Measurements from ENCODE around the gene RBFA.

RBFA gene

DNA sequence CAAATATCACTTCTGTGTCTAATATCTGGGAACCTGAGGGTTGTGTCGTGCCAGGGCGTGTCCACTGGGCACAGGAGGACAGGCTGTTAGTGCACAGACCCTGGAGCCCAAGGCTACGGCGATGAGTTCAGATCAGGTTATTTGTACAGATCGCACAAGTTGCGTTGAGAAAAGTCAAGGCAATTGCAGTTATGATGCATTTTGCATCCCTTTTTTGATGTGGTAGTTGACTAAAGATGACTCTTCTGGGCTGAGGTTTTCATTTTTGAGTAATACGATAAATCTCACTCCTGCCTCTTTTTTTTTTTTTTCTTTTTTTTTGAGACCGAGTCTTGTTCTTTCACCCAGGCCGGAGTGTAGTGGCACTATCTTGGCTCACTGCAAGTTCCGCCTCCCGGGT lies 7.2 kb downstream of the RBFA start:
- TF ChIP-seq, protein P1, sequence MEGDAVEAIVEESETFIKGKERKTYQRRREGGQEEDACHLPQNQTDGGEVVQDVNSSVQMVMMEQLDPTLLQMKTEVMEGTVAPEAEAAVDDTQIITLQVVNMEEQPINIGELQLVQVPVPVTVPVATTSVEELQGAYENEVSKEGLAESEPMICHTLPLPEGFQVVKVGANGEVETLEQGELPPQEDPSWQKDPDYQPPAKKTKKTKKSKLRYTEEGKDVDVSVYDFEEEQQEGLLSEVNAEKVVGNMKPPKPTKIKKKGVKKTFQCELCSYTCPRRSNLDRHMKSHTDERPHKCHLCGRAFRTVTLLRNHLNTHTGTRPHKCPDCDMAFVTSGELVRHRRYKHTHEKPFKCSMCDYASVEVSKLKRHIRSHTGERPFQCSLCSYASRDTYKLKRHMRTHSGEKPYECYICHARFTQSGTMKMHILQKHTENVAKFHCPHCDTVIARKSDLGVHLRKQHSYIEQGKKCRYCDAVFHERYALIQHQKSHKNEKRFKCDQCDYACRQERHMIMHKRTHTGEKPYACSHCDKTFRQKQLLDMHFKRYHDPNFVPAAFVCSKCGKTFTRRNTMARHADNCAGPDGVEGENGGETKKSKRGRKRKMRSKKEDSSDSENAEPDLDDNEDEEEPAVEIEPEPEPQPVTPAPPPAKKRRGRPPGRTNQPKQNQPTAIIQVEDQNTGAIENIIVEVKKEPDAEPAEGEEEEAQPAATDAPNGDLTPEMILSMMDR (IDR thresholded peaks at IDR 0.05): no peak
- no peak for TF ChIP-seq ZFX (IDR thresholded peaks at IDR 0.05; ENCODE audit: borderline replicate concordance)
- H3K27ac ChIP-seq: no peak overlapping the region

DNA sequence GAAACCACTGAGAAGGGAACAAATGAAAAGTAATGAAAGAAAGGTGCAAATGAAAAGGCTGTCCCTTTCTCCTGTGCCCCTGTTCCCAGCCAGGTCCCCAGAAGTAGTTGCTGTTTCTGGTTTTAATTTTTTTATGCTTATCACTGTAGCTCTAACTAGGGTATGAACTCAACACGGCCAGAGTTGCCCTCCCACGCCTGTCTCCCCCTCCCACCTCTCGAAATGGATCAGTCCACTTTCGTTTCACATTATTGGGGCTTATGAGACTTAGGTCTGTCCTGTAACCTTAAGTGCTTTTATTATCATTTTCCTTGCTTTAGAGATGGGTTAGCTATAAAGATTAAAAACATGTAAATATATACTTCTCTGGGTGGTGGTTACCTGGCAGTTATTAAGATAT lies 8.6 kb downstream of the RBFA start:
- H3K27ac ChIP-seq: no peak overlapping the region
- no peak for TF ChIP-seq ZFX (IDR thresholded peaks at IDR 0.05; ENCODE audit: borderline replicate concordance)
- TF ChIP-seq, protein P1 (IDR thresholded peaks at IDR 0.05): no peak

DNA sequence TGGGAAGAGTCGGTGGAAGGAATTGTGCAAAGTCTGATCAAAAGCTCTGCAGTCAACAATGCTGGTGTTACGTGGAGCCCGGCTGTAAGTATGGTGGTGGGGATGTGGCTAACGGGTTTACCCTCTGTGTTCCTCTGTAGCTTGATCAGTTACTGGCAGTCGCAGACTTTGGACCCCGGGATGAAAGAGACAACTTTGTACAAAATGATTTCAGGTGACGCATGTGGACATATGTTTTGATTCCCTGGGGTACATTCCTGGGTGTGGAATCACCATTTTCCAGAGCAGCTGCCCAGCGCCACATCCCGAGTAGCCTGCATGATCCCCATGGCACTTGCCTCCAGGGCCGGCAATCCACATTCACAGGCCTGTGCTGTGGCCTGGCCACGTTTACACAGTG lies 9.8 kb downstream of the RBFA start:
- H3K27ac ChIP-seq: no peak overlapping the region
- no peak for TF ChIP-seq ZFX (IDR thresholded peaks at IDR 0.05; ENCODE audit: borderline replicate concordance)
- TF ChIP-seq, protein P1 (IDR thresholded peaks at IDR 0.05): no peak

DNA sequence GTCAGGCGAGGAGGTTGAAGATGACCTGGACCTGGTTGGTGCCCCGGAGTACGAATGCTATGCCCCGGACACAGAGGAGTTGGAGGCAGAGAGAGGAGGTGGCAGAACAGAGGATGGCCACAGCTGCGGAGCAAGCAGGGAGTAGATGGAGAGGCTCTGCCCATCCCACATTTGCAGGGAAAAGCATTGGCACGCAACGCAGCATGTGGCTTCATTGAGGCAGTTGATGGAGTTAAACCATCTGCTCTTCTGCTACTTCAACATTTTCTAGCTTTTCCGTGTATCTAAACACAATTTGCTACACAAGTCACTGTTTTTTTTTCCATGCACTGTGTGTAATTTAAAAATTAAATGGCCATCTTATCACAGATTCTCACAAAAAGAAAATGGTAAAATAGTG lies 11.8 kb downstream of the RBFA start:
- H3K27ac ChIP-seq: no peak overlapping the region
- TF ChIP-seq, protein P1 (IDR thresholded peaks at IDR 0.05): no peak
- TF ChIP-seq ZFX (IDR thresholded peaks at IDR 0.05; ENCODE audit: borderline replicate concordance): no peak

DNA sequence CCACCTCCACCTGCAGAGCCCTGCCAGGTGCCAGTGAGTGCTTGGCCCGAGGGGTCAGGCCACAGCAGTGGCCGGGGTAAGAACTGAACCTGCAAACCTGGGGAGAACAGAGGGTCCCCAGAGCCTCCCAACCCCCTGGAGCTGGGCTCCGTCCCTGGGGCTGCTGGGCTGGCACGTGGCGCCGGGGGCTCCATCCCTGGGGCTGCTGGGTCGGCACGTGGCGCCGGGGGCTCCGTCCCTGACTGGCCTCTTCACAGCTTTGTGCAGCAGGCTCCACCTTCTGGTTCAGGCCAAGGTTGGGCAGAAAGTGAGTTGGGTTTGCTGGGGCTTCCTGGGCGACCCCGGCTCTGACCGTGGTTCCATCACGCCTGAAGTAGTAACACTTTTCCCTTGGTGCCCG lies 12.2 kb downstream of the RBFA start:
- no peak for TF ChIP-seq ZFX (IDR thresholded peaks at IDR 0.05; ENCODE audit: borderline replicate concordance)
- TF ChIP-seq, protein P1 (IDR thresholded peaks at IDR 0.05): no peak
- no peak overlapping the region for H3K27ac ChIP-seq

DNA sequence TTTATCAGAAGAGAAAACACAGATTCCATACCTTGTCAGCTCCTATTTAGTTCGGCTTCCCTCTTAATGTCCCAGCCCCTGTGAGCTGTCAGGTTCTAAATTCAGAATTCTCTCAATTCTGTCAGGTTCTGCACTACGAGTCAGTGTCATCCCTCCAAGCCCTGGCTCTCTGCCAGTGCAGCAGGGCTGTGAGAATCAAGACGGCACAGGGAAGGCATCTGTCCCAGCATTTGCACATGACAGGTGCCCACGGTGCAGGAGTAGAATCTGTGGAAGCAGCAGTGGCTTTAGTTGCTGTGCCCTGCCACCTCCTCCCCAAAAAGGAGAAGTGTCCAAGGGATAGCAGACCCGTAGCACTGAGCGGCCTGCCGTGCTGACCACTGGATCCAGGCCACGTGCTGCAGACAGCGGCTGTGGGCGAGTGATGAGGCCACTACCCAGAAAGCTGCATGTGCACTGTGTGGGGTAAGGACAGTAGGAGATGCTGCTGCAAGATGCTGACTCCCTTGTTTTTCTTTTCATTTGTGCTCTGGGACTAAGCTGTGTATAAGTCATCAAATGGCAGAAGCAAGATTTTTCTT lies 12.8 kb downstream of the RBFA start:
- TF ChIP-seq, protein P1 (IDR thresholded peaks at IDR 0.05): no peak
- no peak for TF ChIP-seq ZFX (IDR thresholded peaks at IDR 0.05; ENCODE audit: borderline replicate concordance)
- no peak overlapping the region for H3K27ac ChIP-seq

DNA sequence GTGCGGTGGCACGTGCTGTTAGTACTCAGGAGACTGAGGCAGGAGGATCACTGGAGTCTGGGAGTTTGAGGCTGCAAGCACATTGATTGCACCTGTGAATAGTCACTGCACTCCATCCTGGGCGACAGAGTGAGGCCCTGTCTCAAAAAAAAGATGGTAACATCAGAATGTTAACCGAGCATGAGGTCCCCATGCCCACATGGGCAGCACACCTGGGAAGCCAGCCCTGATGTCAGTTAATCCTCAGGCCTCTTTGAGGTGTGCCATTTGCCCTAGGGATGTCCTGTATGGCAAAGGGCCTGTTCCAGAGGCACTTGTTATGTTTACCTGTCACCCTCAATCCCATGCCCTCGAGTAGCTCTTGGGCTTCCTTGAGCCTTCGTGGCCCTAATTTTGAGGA lies 16.6 kb downstream of the RBFA start:
- H3K27ac ChIP-seq: no peak overlapping the region
- TF ChIP-seq ZFX (IDR thresholded peaks at IDR 0.05; ENCODE audit: borderline replicate concordance): no peak
- TF ChIP-seq, protein P1 (IDR thresholded peaks at IDR 0.05): no peak

Measured in 22Rv1 (cell line).